Psoas muscle (tissue), 8 donors: Measurements from ENCODE around the gene KRTAP5-5. TPM values are rescaled to one million over a fixed set of nuclear protein-coding genes. Genes with fewer than 3 reads are reported as not detected.

Source experiments
- ATAC-seq, 4 donors: fragments of 200-7000 bp; cut with Tn5 transposase; one replicate each; pipeline ENCODE4 v1.9.1; 2020; ENCODE audit warnings: moderate library complexity in 3 of 4, mild to moderate bottlenecking in 2 of 4
- DNase-seq, 2 donors: peaks; one replicate each; pipeline ENCODE4 v3.0.0-alpha.2; 2020
- H3K27ac ChIP-seq: fragments of 200-600 bp; one replicate; pipeline ENCODE4 v1.8.0; 2022
- H3K27me3 ChIP-seq, 3 donors: fragments of 200-600 bp in 1 of 3; one replicate each; pipeline versions ENCODE4 v1.6.1 to v1.8.0; 2013 to 2022; ENCODE audit warnings: low read length in 2 of 3, mild to moderate bottlenecking in 2 of 3, moderate library complexity in 1 of 3; ENCODE audit not compliant: insufficient read depth in 3 of 3
- H3K36me3 ChIP-seq, 2 donors: fragments of 200-600 bp in 1 of 2; one replicate each; pipeline versions ENCODE4 v1.6.1 to v1.8.0; 2013 to 2022; ENCODE audit warnings: low read depth in 1 of 2, mild to moderate bottlenecking in 1 of 2, moderate library complexity in 1 of 2; ENCODE audit not compliant: insufficient read depth in 1 of 2
- H3K4me1 ChIP-seq: fragments of 200-600 bp; one replicate; pipeline ENCODE4 v1.8.0; 2022
- H3K4me3 ChIP-seq: fragments of 200-600 bp; one replicate; pipeline ENCODE4 v1.8.0; 2022; ENCODE audit warnings: mild to moderate bottlenecking
- H3K9me3 ChIP-seq: fragments of 200-600 bp; one replicate; pipeline ENCODE4 v1.8.0; 2022
- CTCF ChIP-seq: fragments of 200-600 bp; IDR thresholded peaks from one replicate; pipeline ENCODE4 v1.8.0; 2022; ENCODE audit warnings: antibody characterized with exemption
- WGBS, 3 donors: extraction: QIAGEN DNeasy Blood & Tissue Kit; methylation state at CpG; one replicate each; pipeline versions ENCODE4 v1.1.6 to v1.1.7; 2013; 5-methylcytosine and 5-hydroxymethylcytosine counted together
- intact Hi-C, 2 donors: fragments of 100-400 bp; cut with DNase I; formaldehyde crosslinking; loops; one replicate each; pipeline versions ENCODE4 v1.11.0 to v1.14.2; 2022
- polyA plus RNA-seq, 3 donors: library from polyadenylated mRNA; stranded (reverse); fragments of 200-250 nt; gene quantifications; one replicate each; pipeline ENCODE4 v1.2.3, GENCODE V29; 2013
- total RNA-seq, 4 donors: library from RNA; stranded (reverse); fragmentation: NEBNext Ultra II Directional in 2 of 4; extraction: Animal tissue kit (Norgen Biotek cat#: 25700) in 2 of 4; gene quantifications; one replicate each; pipeline versions ENCODE4 v1.2.1 to v1.2.4, GENCODE V29; 2021 to 2023
- donor health status: healthy with polysubstance abuse.
- donor health status: DM: no; HTN: no; CAD: no; lungs with moderate emphysema.
- donor health status: Bipolar disorder and iron deficiency.
- donor health status: healthy.
- donor health status: DM: yes; HTN: yes; CAD: no.
- donor health status: DM: no; HTN: no; CAD: no.
- donor health status: DM: no; HTN: no; CAD: no.
- donor health status: DM: yes; HTN: yes; CAD: no.

The KRTAP5-5 gene
- total and polyA plus RNA-seq, 7 donors = not detected

- peaks cover 0 to 67% (median 6%) of the 10 kb centered on the region in 3 donors for H3K27me3 ChIP-seq
- no peaks in the 10 kb centered on the region for H3K36me3 ChIP-seq
- no peak for TF ChIP-seq CTCF
- no peak overlapping the region for H3K27ac ChIP-seq
- ATAC-seq (no peak), DNase-seq (no peak)
- WGBS, 3 donors = 35 to 52% (median 35%) methylated on average over 11 of the region's 11 CpGs
- H3K9me3 ChIP-seq = no peaks in the 10 kb centered on the region
- no peak overlapping the region for H3K4me3 ChIP-seq
- H3K4me1 ChIP-seq = no peaks in the 10 kb centered on the region
- intact Hi-C loops = no loop called here
Observed at GRCh38 chr11:1675536-1676228, 46.1 kb downstream of the KRTAP5-5 start.

- no peak for DNase-seq
- H3K27ac ChIP-seq = no peak overlapping the region
- H3K27me3 ChIP-seq = peaks cover 0 to 72% (median 6%) of the 10 kb centered on the region in 3 donors
- 77 to 78% (median 77%) methylated on average over 7 of the region's 7 CpGs for WGBS, 3 donors
- H3K9me3 ChIP-seq = no peaks in the 10 kb centered on the region
- H3K4me1 ChIP-seq = no peaks in the 10 kb centered on the region
- intact Hi-C loops = no loop called here
- ATAC-seq = no peak
- no peak for TF ChIP-seq CTCF
- H3K4me3 ChIP-seq = no peak overlapping the region
- H3K36me3 ChIP-seq = no peaks in the 10 kb centered on the region
Observed at GRCh38 chr11:1676229-1676740, 46.7 kb downstream of the KRTAP5-5 start.

GRCh38 chr11:1679881-1680280 is 50.3 kb downstream of the KRTAP5-5 start:
- no peak for DNase-seq
- no peaks in the 10 kb centered on the region for H3K4me1 ChIP-seq
- intact Hi-C loops = no loop called here
- no peaks in the 10 kb centered on the region for H3K9me3 ChIP-seq
- H3K4me3 ChIP-seq = no peak overlapping the region
- H3K27me3 ChIP-seq = peaks cover 0 to 63% (median 2%) of the 10 kb centered on the region in 3 donors
- no peaks in the 10 kb centered on the region for H3K36me3 ChIP-seq
- no peak for TF ChIP-seq CTCF
- WGBS, 3 donors = 77 to 83% (median 79%) methylated on average over 10 of the region's 10 CpGs
- H3K27ac ChIP-seq = no peak overlapping the region
- no peak for ATAC-seq

Other genes starting within 250 kb of the KRTAP5-5 start
- under 1 TPM; 0.19 to 0.47 (median 0.29) TPM for gene BRSK2, start 239.8 kb upstream of the KRTAP5-5 start, total RNA-seq
- under 1 TPM; 0.26 to 0.78 (median 0.44) TPM for gene BRSK2, start 239.8 kb upstream of the KRTAP5-5 start, polyA plus RNA-seq
- gene MOB2, start 143.0 kb upstream of the KRTAP5-5 start, total RNA-seq = 10 to 100 TPM; 44.5 to 58.7 (median 52.4) TPM
- 10 to 100 TPM; 52.6 to 75.1 (median 74.2) TPM for gene MOB2, start 143.0 kb upstream of the KRTAP5-5 start, polyA plus RNA-seq
- 10 to 100 TPM in 3 of 4 donors, 1 to 10 TPM in 1; 9.9 to 15.2 (median 14.0) TPM for gene DUSP8, start 57.5 kb upstream of the KRTAP5-5 start, total RNA-seq
- 1 to 10 TPM; 1.0 to 4.4 (median 3.5) TPM for gene DUSP8, start 57.5 kb upstream of the KRTAP5-5 start, polyA plus RNA-seq
- not detected for gene KRTAP5-1, start 44.5 kb upstream of the KRTAP5-5 start, total RNA-seq
- not detected for gene KRTAP5-1, start 44.5 kb upstream of the KRTAP5-5 start, polyA plus RNA-seq
- not detected for gene KRTAP5-2, start 31.5 kb upstream of the KRTAP5-5 start, total RNA-seq
- not detected for gene KRTAP5-2, start 31.5 kb upstream of the KRTAP5-5 start, polyA plus RNA-seq
- gene KRTAP5-3, start 21.3 kb upstream of the KRTAP5-5 start, total RNA-seq = not detected
- not detected for gene KRTAP5-3, start 21.3 kb upstream of the KRTAP5-5 start, polyA plus RNA-seq
- gene KRTAP5-4, start 7.6 kb upstream of the KRTAP5-5 start, total RNA-seq = not detected
- not detected for gene KRTAP5-4, start 7.6 kb upstream of the KRTAP5-5 start, polyA plus RNA-seq
- not detected for gene KRTAP5-6, start 67.4 kb downstream of the KRTAP5-5 start, total RNA-seq
- not detected for gene KRTAP5-6, start 67.4 kb downstream of the KRTAP5-5 start, polyA plus RNA-seq
- gene IFITM10, start 120.8 kb downstream of the KRTAP5-5 start, total RNA-seq = 1 to 10 TPM; 1.6 to 6.1 (median 2.7) TPM
- gene IFITM10, start 120.8 kb downstream of the KRTAP5-5 start, polyA plus RNA-seq = 1 to 10 TPM in 1 of 3 donors, under 1 TPM in 2; 0.70 to 1.2 (median 0.83) TPM
- gene CTSD, start 134.2 kb downstream of the KRTAP5-5 start, total RNA-seq = 100 to 1,000 TPM; 343 to 950 (median 608) TPM
- gene CTSD, start 134.2 kb downstream of the KRTAP5-5 start, polyA plus RNA-seq = 1,000 to 10,000 TPM in 2 of 3 donors, 100 to 1,000 TPM in 1; 674 to 1,317 (median 1,217) TPM
- gene SYT8, start 205.2 kb downstream of the KRTAP5-5 start, total RNA-seq = under 1 TPM in 1 of 4 donors, not detected in 3; 0.28 TPM
- under 1 TPM in 2 of 3 donors, not detected in 1; 0.04 to 0.06 TPM for gene SYT8, start 205.2 kb downstream of the KRTAP5-5 start, polyA plus RNA-seq
- 1,000 to 10,000 TPM in 3 of 4 donors, 100 to 1,000 TPM in 1; 985 to 3,047 (median 2,750) TPM for gene TNNI2, start 209.2 kb downstream of the KRTAP5-5 start, total RNA-seq
- 1,000 to 10,000 TPM; 1,614 to 6,537 (median 3,259) TPM for gene TNNI2, start 209.2 kb downstream of the KRTAP5-5 start, polyA plus RNA-seq
- gene LSP1, start 223.3 kb downstream of the KRTAP5-5 start, total RNA-seq = 10 to 100 TPM; 14.4 to 27.1 (median 19.1) TPM
- gene LSP1, start 223.3 kb downstream of the KRTAP5-5 start, polyA plus RNA-seq = 10 to 100 TPM in 1 of 3 donors, 1 to 10 TPM in 2; 7.5 to 11.5 (median 9.4) TPM